Stimulated activated naive CD8-positive, alpha-beta T cell treated with anti-CD3 and anti-CD28 coated beads, Interleukin-15, amount 100 ng/mL, for 72 hours (primary cell): Measurements from ENCODE around the gene FSTL3.

Experiments
- ATAC-seq: fragments of 150-1000 bp; cut with Tn5 transposase; 2 replicates; pipeline ENCODE4 v1.10.0; 2021; ENCODE audit warnings: mild to moderate bottlenecking, moderate library complexity
- DNase-seq, 2 donors: peaks; one replicate each; pipeline ENCODE4 v3.0.0; 2021 to 2022
- H3K27ac Mint-ChIP-seq, 2 donors: one replicate each; pipeline ENCODE4 v1.8.0; 2022; ENCODE audit warnings: mild to moderate bottlenecking in 2 of 2, mixed read lengths in 2 of 2, moderate library complexity in 2 of 2
- H3K27me3 Mint-ChIP-seq: one replicate; pipeline ENCODE4 v1.8.0; 2022; ENCODE audit warnings: mixed read lengths
- H3K4me1 Mint-ChIP-seq: one replicate; pipeline ENCODE4 v1.8.0; 2022; ENCODE audit warnings: mild to moderate bottlenecking, mixed read lengths
- H3K4me3 Mint-ChIP-seq, 2 donors: one replicate each; pipeline ENCODE4 v1.8.0; 2022; ENCODE audit warnings: mild to moderate bottlenecking in 2 of 2, mixed read lengths in 2 of 2, moderate library complexity in 1 of 2
- H3K9me3 Mint-ChIP-seq, 2 donors: one replicate each; pipeline ENCODE4 v1.8.0; 2022; ENCODE audit warnings: mixed read lengths in 2 of 2

FSTL3 gene

DNA sequence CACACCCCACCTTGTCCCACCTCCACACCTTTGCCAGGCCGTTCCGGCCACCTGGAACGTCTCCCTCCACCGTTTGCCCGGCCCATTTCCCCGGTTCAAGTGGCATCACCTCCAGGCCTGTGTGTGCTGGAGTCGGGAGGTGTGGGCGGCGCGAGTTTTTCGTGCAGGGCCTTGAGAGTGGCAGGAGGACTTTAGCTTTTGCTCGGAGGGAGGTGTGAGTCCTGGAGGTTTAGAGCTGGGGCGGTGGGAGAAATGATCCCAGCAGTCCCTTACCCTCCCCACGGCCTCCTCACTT lies 28.2 kb downstream of the FSTL3 start:
- peaks cover 33% of the 10 kb centered on the region for H3K27me3 Mint-ChIP-seq
- peak overlapping the region in 1 of 2 donors; percentile 35 for H3K4me3 Mint-ChIP-seq
- peaks cover 16% of the 10 kb centered on the region for H3K4me1 Mint-ChIP-seq
- no peak for DNase-seq
- no peak for ATAC-seq
- H3K27ac Mint-ChIP-seq = no peak overlapping the region
- H3K9me3 Mint-ChIP-seq = no peaks in the 10 kb centered on the region

DNA sequence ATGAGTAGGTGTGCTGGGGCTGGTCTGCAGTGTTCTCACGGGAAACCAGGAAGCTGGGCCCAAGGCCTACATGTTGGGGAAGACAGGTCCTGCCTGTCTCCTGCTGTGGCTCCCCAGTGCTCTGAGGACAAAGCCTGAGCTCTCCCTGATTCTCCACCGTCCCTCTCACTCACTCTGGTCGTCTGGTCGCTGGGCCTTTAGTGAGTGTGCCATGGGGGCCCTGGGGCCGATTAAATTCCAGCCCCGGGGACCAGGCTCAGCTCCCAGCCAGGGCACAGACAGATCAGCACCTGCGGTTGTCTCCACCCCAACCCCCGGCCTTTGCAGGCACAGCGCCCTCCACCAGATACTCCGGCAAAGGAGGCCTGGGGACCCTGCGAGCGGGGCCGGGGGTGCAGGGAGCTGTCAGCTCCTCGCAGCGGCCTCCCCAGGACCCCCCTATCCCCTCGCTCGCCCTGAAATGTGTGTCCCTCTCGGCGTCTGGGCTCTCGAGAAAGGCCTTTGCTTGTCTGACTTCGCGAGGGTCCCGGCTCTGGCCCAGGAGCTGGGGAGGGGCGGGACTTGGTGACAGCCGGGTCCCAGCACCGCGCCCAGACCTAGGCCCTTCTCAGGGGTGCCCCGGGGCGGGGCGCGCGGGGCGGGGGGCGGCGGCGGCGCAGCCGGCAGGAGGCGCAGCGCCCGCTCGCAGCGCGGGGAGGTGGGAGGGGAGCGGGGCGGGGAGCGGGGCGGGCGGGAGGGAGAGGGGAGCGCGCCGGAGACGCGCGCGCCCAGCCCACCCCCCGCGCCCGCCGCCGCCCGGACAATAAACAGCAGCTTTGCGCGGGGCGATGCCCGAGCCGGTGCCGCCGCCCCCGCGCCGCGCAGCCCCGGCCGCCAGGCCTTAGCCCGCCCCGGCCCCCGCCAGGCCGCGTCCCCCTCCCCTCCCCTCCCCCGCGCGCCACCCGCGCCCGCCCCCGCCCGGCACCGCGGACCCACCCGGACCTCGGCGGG lies 32.3 kb downstream of the FSTL3 start, which contains the start of gene PALM:
PALM (plus strand) TSS at position 782 of the 990 bp plus-strand sequence. CDS start 212 bp downstream, outside the sequence.
- DNase-seq = no peak

GRCh38 chr19:709196-709964 lies 33.2 kb downstream of the FSTL3 start:
- Mint-ChIP-seq H3K27ac (no peak overlapping the region), H3K4me3 (no peak overlapping the region), H3K27me3 (peaks cover 43% of the 10 kb centered on the region), H3K4me1 (peaks cover 4% of the 10 kb centered on the region), H3K9me3 (no peaks in the 10 kb centered on the region)
- DNase-seq (no peak), ATAC-seq (peak; percentile 20)

More for the DNA sequence above, 32.3 kb downstream of the FSTL3 start, which contains the start of gene PALM:
- Mint-ChIP-seq H3K27ac (no peak within 1 kb of the TSS), H3K9me3 (no peaks in the 10 kb centered on the region), H3K4me1 (peaks cover 11% of the 10 kb centered on the region), H3K4me3 (no peak within 1 kb of the TSS), H3K27me3 (peaks cover 46% of the 10 kb centered on the region)
- ATAC-seq = no peak

GRCh38 chr19:709965-710571 lies 33.9 kb downstream of the FSTL3 start:
- H3K4me3 Mint-ChIP-seq = no peak overlapping the region
- H3K9me3 Mint-ChIP-seq = peaks cover 0 to under 1% of the 10 kb centered on the region in 2 donors
- H3K27ac Mint-ChIP-seq = no peak overlapping the region

GRCh38 chr19:710767-711166 lies 34.6 kb downstream of the FSTL3 start:
- ATAC-seq (no peak), DNase-seq (no peak)
- H3K4me3 Mint-ChIP-seq = peak overlapping the region in 1 of 2 donors; percentile 24
- no peaks in the 10 kb centered on the region for H3K4me1 Mint-ChIP-seq
- peaks cover 6 to 7% of the 10 kb centered on the region in 2 donors for H3K9me3 Mint-ChIP-seq
- no peak overlapping the region for H3K27ac Mint-ChIP-seq
- peaks cover 44% of the 10 kb centered on the region for H3K27me3 Mint-ChIP-seq

More at GRCh38 chr19:709965-710571, 33.9 kb downstream of the FSTL3 start:
- H3K4me1 Mint-ChIP-seq = no peaks in the 10 kb centered on the region
- DNase-seq (no peak), ATAC-seq (peak; percentile 31)
- peaks cover 42% of the 10 kb centered on the region for H3K27me3 Mint-ChIP-seq

- Mint-ChIP-seq H3K9me3 (peaks cover 7 to 10% of the 10 kb centered on the region in 2 donors), H3K27ac (no peak overlapping the region), H3K4me1 (no peaks in the 10 kb centered on the region), H3K27me3 (peaks cover 49% of the 10 kb centered on the region), H3K4me3 (no peak overlapping the region)
- no peak for ATAC-seq
- DNase-seq = no peak
Observed at GRCh38 chr19:711254-711653, 35.1 kb downstream of the FSTL3 start.

GRCh38 chr19:715347-715746 lies 39.2 kb downstream of the FSTL3 start:
- no peak for ATAC-seq
- Mint-ChIP-seq H3K4me1 (no peaks in the 10 kb centered on the region), H3K9me3 (peaks cover 7 to 10% of the 10 kb centered on the region in 2 donors), H3K27me3 (peaks cover 61% of the 10 kb centered on the region), H3K27ac (no peak overlapping the region), H3K4me3 (no peak overlapping the region)
- no peak for DNase-seq

DNA sequence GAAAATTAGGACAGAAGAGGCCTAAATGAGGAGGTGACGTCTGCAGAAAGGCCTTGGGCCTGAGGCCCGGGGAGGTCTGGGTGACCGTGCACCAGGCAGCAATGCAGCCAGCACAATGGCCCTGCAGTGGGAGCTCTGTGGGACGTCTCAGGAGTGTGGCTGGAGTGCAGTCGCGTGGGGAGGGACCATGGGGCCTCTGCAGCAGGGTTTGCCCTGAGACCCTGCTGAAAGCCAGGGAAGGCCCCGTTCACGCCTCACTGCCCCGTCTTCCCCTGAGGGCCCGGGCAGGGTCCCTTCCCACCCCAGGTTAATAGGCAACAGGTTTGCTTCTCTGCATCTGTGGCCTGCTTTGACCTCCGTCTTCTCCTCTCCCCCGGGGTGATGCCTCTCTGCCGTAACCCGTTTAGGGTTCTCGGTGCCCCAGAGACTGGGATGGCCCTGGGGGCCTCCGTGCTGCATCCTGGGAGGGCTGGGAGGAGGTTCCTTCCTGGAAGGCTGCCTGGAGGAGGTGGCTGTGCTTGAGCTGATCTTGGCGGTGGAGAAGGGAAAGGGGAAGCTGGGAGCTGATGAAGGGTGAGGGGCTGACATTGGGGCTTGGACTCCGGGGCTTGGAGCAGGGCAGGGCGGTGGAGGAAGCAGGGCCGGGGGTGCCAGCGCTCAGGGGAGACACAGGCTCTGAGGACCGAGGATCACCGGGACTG lies 42.2 kb downstream of the FSTL3 start:
- Mint-ChIP-seq H3K4me1 (no peaks in the 10 kb centered on the region), H3K4me3 (no peak overlapping the region), H3K9me3 (peaks cover 7 to 10% of the 10 kb centered on the region in 2 donors), H3K27ac (no peak overlapping the region), H3K27me3 (peaks cover 60% of the 10 kb centered on the region)
- DNase-seq (no peak), ATAC-seq (no peak)

DNA sequence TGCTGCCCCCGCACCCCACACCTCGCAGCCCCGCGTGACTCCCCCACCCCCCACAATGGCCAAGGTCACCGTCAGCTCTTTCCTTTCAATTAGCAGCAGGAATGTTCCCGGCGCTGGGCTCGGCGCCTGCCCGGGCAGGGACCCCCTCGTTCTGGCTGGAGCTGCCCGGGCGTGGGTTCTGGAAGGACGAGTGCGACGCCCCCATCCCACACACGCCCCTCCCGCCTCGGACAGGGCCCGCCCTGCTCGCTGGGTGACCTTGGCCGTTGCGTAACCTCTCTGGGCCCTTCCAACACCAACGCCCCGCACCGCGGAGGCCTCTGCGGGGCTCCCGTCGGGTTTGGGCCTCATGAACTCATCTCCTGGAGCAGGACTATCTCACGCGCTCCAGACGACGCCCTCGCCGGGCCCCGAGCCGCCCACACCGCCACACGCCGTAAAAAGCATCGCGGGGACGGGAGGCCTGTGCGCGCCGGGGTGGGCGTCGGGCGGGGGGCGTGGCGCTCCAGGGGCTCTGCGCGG lies 42.9 kb downstream of the FSTL3 start:
- Mint-ChIP-seq H3K27ac (no peak overlapping the region), H3K4me3 (no peak overlapping the region), H3K27me3 (peaks cover 66% of the 10 kb centered on the region), H3K4me1 (no peaks in the 10 kb centered on the region), H3K9me3 (peaks cover 7 to 10% of the 10 kb centered on the region in 2 donors)
- DNase-seq (no peak), ATAC-seq (no peak)

GRCh38 chr19:719636-720344 lies 43.6 kb downstream of the FSTL3 start:
- peaks cover 66% of the 10 kb centered on the region for H3K27me3 Mint-ChIP-seq
- peaks cover 7 to 10% of the 10 kb centered on the region in 2 donors for H3K9me3 Mint-ChIP-seq
- no peak for DNase-seq
- no peak overlapping the region for H3K4me3 Mint-ChIP-seq
- H3K4me1 Mint-ChIP-seq = no peaks in the 10 kb centered on the region
- ATAC-seq = peak; percentile 18
- no peak overlapping the region for H3K27ac Mint-ChIP-seq

- ATAC-seq (peak; percentile 48), DNase-seq (no peak)
- Mint-ChIP-seq H3K27me3 (peaks cover 60% of the 10 kb centered on the region), H3K9me3 (peaks cover 4 to 5% of the 10 kb centered on the region in 2 donors), H3K4me3 (no peak overlapping the region), H3K4me1 (no peaks in the 10 kb centered on the region), H3K27ac (no peak overlapping the region)
Observed at GRCh38 chr19:720345-721160, 44.4 kb downstream of the FSTL3 start.

DNA sequence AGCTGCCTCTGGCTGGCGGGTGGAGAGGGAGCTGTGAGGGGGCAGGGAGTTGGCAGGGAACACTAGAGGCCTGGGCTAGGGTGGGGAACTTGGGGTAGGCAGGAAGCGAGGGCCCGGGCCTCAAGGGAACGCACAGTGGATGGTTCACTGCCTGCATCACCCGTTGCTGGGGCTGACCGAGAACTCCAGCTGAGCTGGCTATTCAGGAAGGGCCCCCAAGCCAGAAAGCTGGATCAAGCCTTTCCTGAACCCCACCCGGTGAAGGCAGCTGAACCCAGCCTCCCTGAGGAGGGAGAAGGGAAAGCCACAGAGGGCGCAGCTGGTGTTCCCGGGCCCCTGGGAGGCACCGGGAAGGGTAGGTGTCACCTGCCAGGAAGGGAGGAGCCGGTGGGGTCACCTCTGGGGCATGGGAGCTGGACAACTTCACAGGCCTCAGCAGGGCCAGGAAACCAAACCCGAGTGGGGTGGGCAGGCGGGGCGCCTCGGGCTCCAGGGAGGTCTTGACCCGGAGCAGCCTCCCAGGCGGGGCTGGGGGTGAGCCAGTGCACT lies 46.4 kb downstream of the FSTL3 start:
- no peak overlapping the region for H3K27ac Mint-ChIP-seq
- H3K9me3 Mint-ChIP-seq = no peaks in the 10 kb centered on the region
- peaks cover 60% of the 10 kb centered on the region for H3K27me3 Mint-ChIP-seq
- no peaks in the 10 kb centered on the region for H3K4me1 Mint-ChIP-seq
- H3K4me3 Mint-ChIP-seq = no peak overlapping the region
- peak; percentile 21 for ATAC-seq
- DNase-seq = no peak

- H3K4me1 Mint-ChIP-seq = no peaks in the 10 kb centered on the region
Observed at GRCh38 chr19:723247-723646, 47.1 kb downstream of the FSTL3 start.

More at GRCh38 chr19:723247-723646, 47.1 kb downstream of the FSTL3 start:
- Mint-ChIP-seq H3K4me3 (no peak overlapping the region), H3K27ac (no peak overlapping the region), H3K27me3 (peaks cover 56% of the 10 kb centered on the region), H3K9me3 (no peaks in the 10 kb centered on the region)
- ATAC-seq = no peak
- DNase-seq = no peak
